NT2/D1 (cell line): ENCODE measurements around the gene SH3BP4.

Experiments
- SUZ12 ChIP-seq: IDR thresholded peaks from 2 replicates; pipeline ENCODE4 v1.6.1; 2011; ENCODE audit not compliant: insufficient read length, insufficient read depth; ENCODE audit errors: extremely low read depth
- YY1 ChIP-seq: IDR thresholded peaks from 2 replicates; pipeline ENCODE4 v1.6.1; 2011; ENCODE audit not compliant: insufficient read length, insufficient read depth

DNA sequence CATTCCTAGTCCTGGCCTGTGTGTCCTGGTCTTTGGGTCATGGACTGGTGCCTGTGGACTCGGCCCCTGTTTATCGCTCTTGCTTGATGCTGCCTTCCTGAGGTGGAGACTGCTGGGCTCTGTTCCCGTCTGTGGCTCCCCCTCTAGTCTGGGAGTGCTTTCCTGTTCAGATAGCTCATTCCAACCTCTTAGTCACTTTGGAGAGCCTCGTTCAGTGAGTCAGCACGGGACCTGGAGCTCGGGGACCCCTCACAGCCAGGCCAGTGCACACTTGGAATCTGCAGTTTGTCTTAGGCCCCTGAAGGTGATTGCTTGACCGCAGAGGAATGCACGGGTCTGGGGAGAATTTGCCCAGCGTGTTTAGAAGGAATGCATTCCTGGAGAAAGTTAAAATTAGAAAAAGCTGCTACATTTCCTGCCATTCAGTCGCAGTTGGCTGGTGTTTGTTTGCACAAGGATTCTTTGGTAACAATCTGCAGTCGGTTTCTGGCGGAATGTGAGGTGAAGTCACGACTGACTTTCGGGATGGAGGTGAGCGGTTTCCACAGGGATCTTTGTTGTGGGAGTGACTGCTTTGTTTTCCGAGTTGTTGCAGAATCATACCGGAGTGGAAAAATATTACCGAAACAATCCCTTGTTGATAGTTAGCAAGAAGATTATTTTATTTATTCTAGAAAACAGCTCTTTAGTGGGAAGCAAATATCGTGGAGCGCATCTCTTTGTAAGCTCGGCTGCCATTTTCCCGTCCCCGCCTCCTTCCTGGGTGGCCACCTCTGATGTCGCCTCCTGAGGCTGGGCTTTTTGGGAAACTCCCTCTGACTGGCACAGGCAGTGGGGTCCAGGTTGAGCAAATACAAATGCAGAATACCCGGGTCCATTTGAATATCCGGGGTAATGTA lies 29.6 kb downstream of the SH3BP4 start:
- no peak for TF ChIP-seq SUZ12
- TF ChIP-seq YY1: no peak
